Measurements from ENCODE around the gene GH1. TPM values are rescaled to one million over a fixed set of nuclear protein-coding genes. Genes with fewer than 3 reads are reported as not detected.
A peak's percentile ranks its signal among the peaks of the same experiment; 100 is the strongest.
"Not testable (repeated sequence)": the region's sequence is repeated elsewhere in the genome, so short reads cannot be mapped to it uniquely, and the experiment has no call there.

GH1 gene
- total and polyA plus RNA-seq, 10 donors, result 0.29 to 1.5 (median 0.72) TPM; not detected in 2

- TF ChIP-seq POLR2A (IDR thresholded peaks at IDR 0.05) (no peak), POLR2AphosphoS5 (IDR thresholded peaks at IDR 0.05) (no peak)
- TF ChIP-seq, protein P1, sequence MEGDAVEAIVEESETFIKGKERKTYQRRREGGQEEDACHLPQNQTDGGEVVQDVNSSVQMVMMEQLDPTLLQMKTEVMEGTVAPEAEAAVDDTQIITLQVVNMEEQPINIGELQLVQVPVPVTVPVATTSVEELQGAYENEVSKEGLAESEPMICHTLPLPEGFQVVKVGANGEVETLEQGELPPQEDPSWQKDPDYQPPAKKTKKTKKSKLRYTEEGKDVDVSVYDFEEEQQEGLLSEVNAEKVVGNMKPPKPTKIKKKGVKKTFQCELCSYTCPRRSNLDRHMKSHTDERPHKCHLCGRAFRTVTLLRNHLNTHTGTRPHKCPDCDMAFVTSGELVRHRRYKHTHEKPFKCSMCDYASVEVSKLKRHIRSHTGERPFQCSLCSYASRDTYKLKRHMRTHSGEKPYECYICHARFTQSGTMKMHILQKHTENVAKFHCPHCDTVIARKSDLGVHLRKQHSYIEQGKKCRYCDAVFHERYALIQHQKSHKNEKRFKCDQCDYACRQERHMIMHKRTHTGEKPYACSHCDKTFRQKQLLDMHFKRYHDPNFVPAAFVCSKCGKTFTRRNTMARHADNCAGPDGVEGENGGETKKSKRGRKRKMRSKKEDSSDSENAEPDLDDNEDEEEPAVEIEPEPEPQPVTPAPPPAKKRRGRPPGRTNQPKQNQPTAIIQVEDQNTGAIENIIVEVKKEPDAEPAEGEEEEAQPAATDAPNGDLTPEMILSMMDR (IDR thresholded peaks at IDR 0.05 in 8 of 11, conservative IDR thresholded peaks at IDR 0.05 in 3 of 11), result no peak
- intact Hi-C loops (cut with DNase I; ENCODE audit: low total_unique reads), result loop anchor here (5.0 kb wide), 2 partner anchors 116 to 221 kb away; partner anchors contain the start of gene ERN1
- 76 to 83% (median 80%) methylated on average over 15 of the region's 15 CpGs for WGBS, 5 donors
- Histone ChIP-seq H3K27me3 (replicated peaks in 1 of 7) (peaks cover 0 to 5% (median 0%) of the 10 kb centered on the region in 7 donors), H3K4me1 (peaks cover 0 to 22% (median 10%) of the 10 kb centered on the region in 6 donors), H3K9me3 (no peaks in the 10 kb centered on the region), H3K4me3 (no peak within 1 kb of the TSS), H3K36me3 (no peaks in the 10 kb centered on the region), H3K27ac (no peak within 1 kb of the TSS)
- DNase-seq, result no peak
Observed at GRCh38 chr17:63911041-63911635, 7.5 kb downstream of the GH1 start, which contains the start of gene CSHL1. CSHL1 (minus strand) TSS chr17:63911258; CDS start chr17:63911196, 62 bp downstream.

GRCh38 chr17:63910096-63910495 lies 8.5 kb downstream of the GH1 start:
- Histone ChIP-seq H3K36me3 (no peaks in the 10 kb centered on the region), H3K27ac (no peak overlapping the region), H3K27me3 (replicated peaks in 1 of 7) (peaks cover 0 to 5% (median 0%) of the 10 kb centered on the region in 7 donors), H3K9me3 (no peaks in the 10 kb centered on the region), H3K4me3 (no peak overlapping the region), H3K4me1 (peaks cover 0 to 13% (median 6%) of the 10 kb centered on the region in 6 donors)
- WGBS, 5 donors, result 78 to 89% (median 86%) methylated on average over 14 of the region's 14 CpGs
- intact Hi-C loops (cut with DNase I; ENCODE audit: low total_unique reads), result loop anchor here (5.0 kb wide), 2 partner anchors 117 to 222 kb away; partner anchors contain the start of gene ERN1
- TF ChIP-seq POLR2A (IDR thresholded peaks at IDR 0.05), result no peak
- no peak for TF ChIP-seq POLR2AphosphoS5 (IDR thresholded peaks at IDR 0.05)
- TF ChIP-seq, protein P1 (IDR thresholded peaks at IDR 0.05 in 8 of 11, conservative IDR thresholded peaks at IDR 0.05 in 3 of 11), result no peak
- DNase-seq, result no peak

- intact Hi-C loops (cut with DNase I; ENCODE audit: low total_unique reads); H3K9me3 ChIP-seq; H3K27me3 ChIP-seq (replicated peaks in 1 of 7); H3K36me3 ChIP-seq; DNase-seq; H3K27ac ChIP-seq; H3K4me3 ChIP-seq: not testable (repeated sequence)
- H3K4me1 ChIP-seq, result peaks cover 0 to 10% (median 6%) of the 10 kb centered on the region in 6 donors
- 71 to 100% (median 80%) methylated on average over 6 to 10 of the region's 10 CpGs for WGBS, 5 donors
Observed at GRCh38 chr17:63909586-63909985, 9.1 kb downstream of the GH1 start.

GRCh38 chr17:63907161-63907778 lies 11.4 kb downstream of the GH1 start:
- peaks cover 0 to 14% (median 6%) of the 10 kb centered on the region in 6 donors for H3K4me1 ChIP-seq
- DNase-seq; H3K36me3 ChIP-seq; H3K4me3 ChIP-seq; intact Hi-C loops (cut with DNase I; ENCODE audit: low total_unique reads); H3K27me3 ChIP-seq (replicated peaks in 1 of 7); H3K27ac ChIP-seq; H3K9me3 ChIP-seq: not testable (repeated sequence)
- TF ChIP-seq, protein P1 (IDR thresholded peaks at IDR 0.05 in 8 of 11, conservative IDR thresholded peaks at IDR 0.05 in 3 of 11), result peak in 1 of 11 experiments; percentile 11
- WGBS, 5 donors, result 75 to 79% (median 77%) methylated on average over 10 to 12 of the region's 12 CpGs

DNA sequence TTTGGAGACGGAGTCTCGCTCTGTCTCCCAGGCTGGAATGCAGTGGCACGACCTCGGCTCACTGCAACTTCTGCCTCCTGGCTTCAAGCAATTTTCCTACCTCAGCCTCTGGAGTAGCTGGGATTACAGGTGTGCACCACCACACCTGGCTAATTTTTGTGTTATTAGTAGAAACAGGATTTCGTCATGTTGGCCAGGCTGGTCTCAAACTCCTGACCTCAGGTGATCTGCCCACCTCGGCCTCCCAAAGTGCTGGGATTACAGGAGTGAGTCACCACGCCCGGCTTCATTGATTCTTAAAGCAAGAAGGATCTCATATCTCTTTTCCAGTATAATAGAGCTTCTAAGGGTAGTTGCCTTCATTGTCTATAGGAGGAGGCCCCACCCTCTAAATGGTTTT lies 13.8 kb downstream of the GH1 start:
- WGBS, 5 donors, result 91 to 95% (median 94%) methylated on average over 8 of the region's 8 CpGs
- intact Hi-C loops (cut with DNase I; ENCODE audit: low total_unique reads); H3K4me3 ChIP-seq; H3K27ac ChIP-seq; H3K9me3 ChIP-seq; H3K36me3 ChIP-seq; H3K27me3 ChIP-seq (replicated peaks in 1 of 7); DNase-seq; H3K4me1 ChIP-seq: not testable (repeated sequence)

Measured in spleen (tissue), 11 donors.